ENCODE data around the gene PALLD.

The PALLD gene

GRCh38 chr4:168622600-168622999 is 125.7 kb downstream of the PALLD start:
- no peak for TF ChIP-seq CTCF (IDR thresholded peaks at IDR 0.05; ENCODE audit: unreplicated experiment in 3 of 3)

GRCh38 chr4:168623011-168623410 is 126.2 kb downstream of the PALLD start:
- Mint-ChIP-seq H3K27ac (no peak overlapping the region), H3K9me3 (no peaks in the 10 kb centered on the region), H3K36me3 (ENCODE audit: low read depth) (no peaks in the 10 kb centered on the region), H3K4me1 (peaks cover 26% of the 10 kb centered on the region), H3K4me3 (no peak overlapping the region), H3K27me3 (ENCODE audit: low read depth) (no peaks in the 10 kb centered on the region)
- no peak for TF ChIP-seq CTCF (IDR thresholded peaks at IDR 0.05; ENCODE audit: unreplicated experiment in 3 of 3)

More at GRCh38 chr4:168622600-168622999, 125.7 kb downstream of the PALLD start:
- H3K4me3 Mint-ChIP-seq = no peak overlapping the region
- no peaks in the 10 kb centered on the region for H3K36me3 Mint-ChIP-seq (ENCODE audit: low read depth)
- H3K27ac Mint-ChIP-seq = peak overlapping the region in 1 of 3 experiments; percentile 6
- no peaks in the 10 kb centered on the region for H3K27me3 Mint-ChIP-seq (ENCODE audit: low read depth)
- H3K4me1 Mint-ChIP-seq = peaks cover 27% of the 10 kb centered on the region
- no peaks in the 10 kb centered on the region for H3K9me3 Mint-ChIP-seq

GRCh38 chr4:168623484-168623883 is 126.6 kb downstream of the PALLD start:
- TF ChIP-seq CTCF (IDR thresholded peaks at IDR 0.05; ENCODE audit: unreplicated experiment in 3 of 3) = no peak
- no peak overlapping the region for H3K27ac Mint-ChIP-seq
- H3K4me1 Mint-ChIP-seq = peaks cover 27% of the 10 kb centered on the region
- H3K27me3 Mint-ChIP-seq (ENCODE audit: low read depth) = no peaks in the 10 kb centered on the region
- no peak overlapping the region for H3K4me3 Mint-ChIP-seq
- no peaks in the 10 kb centered on the region for H3K36me3 Mint-ChIP-seq (ENCODE audit: low read depth)
- H3K9me3 Mint-ChIP-seq = no peaks in the 10 kb centered on the region

- H3K27me3 Mint-ChIP-seq (ENCODE audit: low read depth) = no peaks in the 10 kb centered on the region
- no peaks in the 10 kb centered on the region for H3K9me3 Mint-ChIP-seq
- H3K36me3 Mint-ChIP-seq (ENCODE audit: low read depth) = no peaks in the 10 kb centered on the region
- peaks cover 30% of the 10 kb centered on the region for H3K4me1 Mint-ChIP-seq
- no peak for TF ChIP-seq CTCF (IDR thresholded peaks at IDR 0.05; ENCODE audit: unreplicated experiment in 3 of 3)
- no peak overlapping the region for H3K4me3 Mint-ChIP-seq
- H3K27ac Mint-ChIP-seq = peak overlapping the region in 2 of 3 experiments; percentile 19 to 39
Observed at GRCh38 chr4:168628251-168628650, 131.4 kb downstream of the PALLD start.

GRCh38 chr4:168629566-168629965 is 132.7 kb downstream of the PALLD start:
- TF ChIP-seq CTCF (IDR thresholded peaks at IDR 0.05; ENCODE audit: unreplicated experiment in 3 of 3) = no peak
- Mint-ChIP-seq H3K4me3 (peak overlapping the region; percentile 91 to 98 (median 92)), H3K36me3 (ENCODE audit: low read depth) (no peaks in the 10 kb centered on the region), H3K27ac (peak overlapping the region; percentile 83 to 99 (median 97)), H3K9me3 (no peaks in the 10 kb centered on the region), H3K27me3 (ENCODE audit: low read depth) (no peaks in the 10 kb centered on the region), H3K4me1 (peaks cover 36% of the 10 kb centered on the region)

- Mint-ChIP-seq H3K27ac (peak overlapping the region; percentile 83 to 99 (median 97)), H3K4me3 (peak overlapping the region; percentile 91 to 98 (median 92)), H3K9me3 (no peaks in the 10 kb centered on the region), H3K27me3 (ENCODE audit: low read depth) (no peaks in the 10 kb centered on the region), H3K36me3 (ENCODE audit: low read depth) (no peaks in the 10 kb centered on the region), H3K4me1 (peaks cover 47% of the 10 kb centered on the region)
- no peak for TF ChIP-seq CTCF (IDR thresholded peaks at IDR 0.05; ENCODE audit: unreplicated experiment in 3 of 3)
Observed at GRCh38 chr4:168630445-168631187, 133.8 kb downstream of the PALLD start.

Measured in nephron (organoid).